Stimulated activated CD4-positive, alpha-beta T cell treated with anti-CD3 and anti-CD28 coated beads, TNF-alpha, amount 100 ng/mL, for 48 hours (primary cell): Measurements from ENCODE around the gene DMKN.
"Not testable (repeated sequence)": the region's sequence is repeated elsewhere in the genome, so short reads cannot be mapped to it uniquely, and the experiment has no call there.

ENCODE experiments used
- DNase-seq, 3 donors: peaks; one replicate each; pipeline ENCODE4 v3.0.0-alpha.2; 2020; ENCODE audit warnings: low read depth in 3 of 3

DMKN gene

GRCh38 chr19:35498220-35498619 lies 15.2 kb downstream of the DMKN start:
- no peak for DNase-seq

GRCh38 chr19:35497406-35497805 lies 16.0 kb downstream of the DMKN start:
- no peak for DNase-seq

- peak; percentile 58 to 76 (median 68) for DNase-seq
Measured at GRCh38 chr19:35495107-35496064, 18.1 kb downstream of the DMKN start.

GRCh38 chr19:35493971-35494370 lies 19.5 kb downstream of the DMKN start:
- no peak for DNase-seq

- no peak for DNase-seq
Measured at GRCh38 chr19:35491836-35492360, 21.6 kb downstream of the DMKN start.

GRCh38 chr19:35490364-35490763 lies 23.1 kb downstream of the DMKN start, which contains the start of gene KRTDAP:
Gene KRTDAP (minus strand): TSS chr19:35490464. CDS start chr19:35490442, 22 bp downstream.
- no peak for DNase-seq

GRCh38 chr19:35488677-35489076 lies 24.8 kb downstream of the DMKN start:
- DNase-seq = no peak

GRCh38 chr19:35487656-35488182 lies 25.7 kb downstream of the DMKN start:
- DNase-seq = no peak

GRCh38 chr19:35486268-35486708 lies 27.2 kb downstream of the DMKN start:
- DNase-seq = no peak

- no peak for DNase-seq
Measured at GRCh38 chr19:35484252-35485036, 29.0 kb downstream of the DMKN start.

- no peak for DNase-seq
Measured at GRCh38 chr19:35483089-35483488, 30.4 kb downstream of the DMKN start.

GRCh38 chr19:35478794-35479677 lies 34.4 kb downstream of the DMKN start:
- DNase-seq = no peak

GRCh38 chr19:35476149-35476548 lies 37.3 kb downstream of the DMKN start:
- no peak for DNase-seq

- DNase-seq = not testable (repeated sequence)
Measured at GRCh38 chr19:35474594-35474993, 38.9 kb downstream of the DMKN start.

- no peak for DNase-seq
Measured at GRCh38 chr19:35474104-35474503, 39.3 kb downstream of the DMKN start.

GRCh38 chr19:35471946-35472345 lies 41.5 kb downstream of the DMKN start:
- no peak for DNase-seq

GRCh38 chr19:35471075-35471474 lies 42.4 kb downstream of the DMKN start:
- DNase-seq = not testable (repeated sequence)

- DNase-seq = no peak
Measured at GRCh38 chr19:35470128-35470527, 43.3 kb downstream of the DMKN start.

- DNase-seq = peak; percentile 27 to 50 (median 42)
Measured at GRCh38 chr19:35468637-35469036, 44.8 kb downstream of the DMKN start.

- DNase-seq = no peak
Measured at GRCh38 chr19:35466259-35466658, 47.2 kb downstream of the DMKN start.

- not testable (repeated sequence) for DNase-seq
Measured at GRCh38 chr19:35462956-35463355, 50.5 kb downstream of the DMKN start.
